IPS-20b (cell line): Measurements from ENCODE around the gene SENP6.
"Not testable (repeated sequence)": the region's sequence is repeated elsewhere in the genome, so short reads cannot be mapped to it uniquely, and the experiment has no call there.

Source experiments
- H3K27ac ChIP-seq: one replicate; pipeline ENCODE4 v1.5.1; 2013; ENCODE audit warnings: low read length
- H3K27me3 ChIP-seq: 2 replicates; pipeline ENCODE4 v1.6.1; 2013; ENCODE audit warnings: mild to moderate bottlenecking, low read length, inconsistent platforms; ENCODE audit not compliant: insufficient read depth
- H3K36me3 ChIP-seq: 2 replicates; pipeline ENCODE4 v1.6.1; 2013; ENCODE audit warnings: low read depth, mild to moderate bottlenecking, inconsistent platforms, low read length, moderate library complexity; ENCODE audit not compliant: insufficient read depth
- H3K4me1 ChIP-seq: 2 replicates; pipeline ENCODE4 v1.6.1; 2013; ENCODE audit warnings: mild to moderate bottlenecking, control low read depth, inconsistent platforms, low read length, moderate library complexity; ENCODE audit not compliant: insufficient read depth
- H3K4me3 ChIP-seq: 2 replicates; pipeline ENCODE4 v1.5.1; 2013; ENCODE audit warnings: mild to moderate bottlenecking, low read length, inconsistent platforms
- H3K9ac ChIP-seq: 2 replicates; pipeline ENCODE4 v1.6.1; 2013; ENCODE audit warnings: low read depth, mild to moderate bottlenecking, inconsistent platforms, low read length, moderate library complexity
- H3K9me3 ChIP-seq: 2 replicates; pipeline ENCODE4 v1.6.1; 2013; ENCODE audit warnings: mild to moderate bottlenecking, low read depth, low read length, inconsistent platforms; ENCODE audit not compliant: insufficient read depth

Gene SENP6

DNA sequence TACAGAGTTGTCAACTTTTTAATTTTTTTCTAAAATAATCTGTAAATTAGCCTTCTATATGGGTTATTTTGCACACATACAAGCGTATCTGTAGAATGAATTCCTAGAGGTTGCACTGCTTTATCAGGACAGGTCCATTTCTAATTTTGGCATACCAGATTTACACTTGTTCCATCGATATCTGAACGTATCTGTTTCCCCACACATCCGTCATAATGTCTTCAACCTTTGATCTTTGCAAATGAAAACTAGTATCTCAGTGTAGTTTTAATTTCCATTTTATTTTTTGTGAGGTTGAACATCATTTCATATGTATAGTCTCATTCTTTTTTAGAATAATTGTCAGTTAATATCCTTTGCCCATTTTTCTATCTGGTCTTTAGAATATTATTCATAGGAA is 22.7 kb downstream of the SENP6 start:
- Histone ChIP-seq H3K4me1 (no peaks in the 10 kb centered on the region), H3K4me3 (no peak overlapping the region), H3K27ac (no peak overlapping the region), H3K9me3 (no peaks in the 10 kb centered on the region), H3K27me3 (no peaks in the 10 kb centered on the region), H3K36me3 (peaks cover 38% of the 10 kb centered on the region), H3K9ac (no peak overlapping the region)

DNA sequence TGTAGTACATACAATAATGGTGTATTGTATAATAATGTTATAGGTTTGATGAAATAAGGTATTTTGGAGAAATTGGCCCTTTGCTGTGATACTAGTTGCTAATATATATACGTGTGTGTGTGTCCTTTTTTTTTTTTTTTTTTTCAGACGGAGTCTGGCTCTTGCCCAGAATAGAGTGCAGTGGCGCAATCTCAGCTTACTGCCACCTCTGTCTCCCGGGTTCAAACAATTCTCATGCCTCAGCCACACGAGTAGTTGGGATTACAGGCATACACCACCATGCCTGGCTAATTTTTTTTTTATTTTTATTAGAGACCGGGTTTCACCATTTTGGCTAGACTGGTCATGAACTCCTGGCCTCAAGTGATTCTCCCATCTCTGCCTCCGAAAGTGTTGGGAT is 23.3 kb downstream of the SENP6 start:
- peaks cover 40% of the 10 kb centered on the region for H3K36me3 ChIP-seq
- H3K27me3 ChIP-seq = no peaks in the 10 kb centered on the region
- no peak overlapping the region for H3K4me3 ChIP-seq
- no peak overlapping the region for H3K9ac ChIP-seq
- H3K27ac ChIP-seq = no peak overlapping the region
- no peaks in the 10 kb centered on the region for H3K9me3 ChIP-seq
- no peaks in the 10 kb centered on the region for H3K4me1 ChIP-seq

DNA sequence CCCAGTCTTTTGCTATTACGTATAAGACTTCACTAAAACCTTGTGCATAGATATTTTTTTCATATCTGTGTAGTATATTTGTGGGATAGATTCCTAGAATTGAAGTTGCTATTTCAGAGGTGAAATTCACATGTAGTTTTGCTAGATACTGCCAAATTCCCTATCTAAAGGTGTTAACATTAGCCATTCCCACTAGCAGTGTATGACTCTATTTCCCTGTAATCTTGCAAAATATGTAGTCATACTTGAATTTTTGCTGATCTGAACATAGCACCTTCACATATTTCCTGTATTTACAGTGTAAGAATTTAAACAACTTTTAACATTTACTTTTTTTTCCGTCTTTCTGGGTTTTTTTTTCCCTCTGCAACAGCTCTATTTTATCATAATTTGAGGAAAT is 24.9 kb downstream of the SENP6 start:
- H3K36me3 ChIP-seq = peaks cover 56% of the 10 kb centered on the region
- no peak overlapping the region for H3K4me3 ChIP-seq
- no peak overlapping the region for H3K9ac ChIP-seq
- H3K27ac ChIP-seq = no peak overlapping the region
- H3K4me1 ChIP-seq = no peaks in the 10 kb centered on the region
- H3K27me3 ChIP-seq = no peaks in the 10 kb centered on the region
- no peaks in the 10 kb centered on the region for H3K9me3 ChIP-seq

DNA sequence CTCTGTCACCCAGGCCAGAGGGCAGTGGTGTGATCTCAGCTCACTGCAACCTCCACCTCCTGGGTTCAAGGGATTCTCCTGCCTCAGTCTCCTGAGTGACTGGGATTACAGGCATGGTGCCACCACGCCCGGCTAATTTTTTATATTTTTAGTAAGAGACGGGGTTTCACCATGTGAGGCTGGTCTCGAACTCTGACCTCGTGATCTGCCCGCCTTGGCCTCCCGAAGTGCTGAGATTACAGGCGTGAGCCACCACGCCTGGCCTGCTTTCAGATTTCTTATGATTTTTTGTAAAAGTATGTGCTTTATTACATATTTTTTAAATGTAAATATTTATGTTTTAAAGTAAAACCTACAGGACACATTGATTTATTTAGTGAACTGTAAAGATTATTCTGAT is 26.0 kb downstream of the SENP6 start:
- H3K27ac ChIP-seq, H3K27me3 ChIP-seq, H3K9me3 ChIP-seq, H3K9ac ChIP-seq, H3K4me1 ChIP-seq, H3K4me3 ChIP-seq: not testable (repeated sequence)
- peaks cover 63% of the 10 kb centered on the region for H3K36me3 ChIP-seq

DNA sequence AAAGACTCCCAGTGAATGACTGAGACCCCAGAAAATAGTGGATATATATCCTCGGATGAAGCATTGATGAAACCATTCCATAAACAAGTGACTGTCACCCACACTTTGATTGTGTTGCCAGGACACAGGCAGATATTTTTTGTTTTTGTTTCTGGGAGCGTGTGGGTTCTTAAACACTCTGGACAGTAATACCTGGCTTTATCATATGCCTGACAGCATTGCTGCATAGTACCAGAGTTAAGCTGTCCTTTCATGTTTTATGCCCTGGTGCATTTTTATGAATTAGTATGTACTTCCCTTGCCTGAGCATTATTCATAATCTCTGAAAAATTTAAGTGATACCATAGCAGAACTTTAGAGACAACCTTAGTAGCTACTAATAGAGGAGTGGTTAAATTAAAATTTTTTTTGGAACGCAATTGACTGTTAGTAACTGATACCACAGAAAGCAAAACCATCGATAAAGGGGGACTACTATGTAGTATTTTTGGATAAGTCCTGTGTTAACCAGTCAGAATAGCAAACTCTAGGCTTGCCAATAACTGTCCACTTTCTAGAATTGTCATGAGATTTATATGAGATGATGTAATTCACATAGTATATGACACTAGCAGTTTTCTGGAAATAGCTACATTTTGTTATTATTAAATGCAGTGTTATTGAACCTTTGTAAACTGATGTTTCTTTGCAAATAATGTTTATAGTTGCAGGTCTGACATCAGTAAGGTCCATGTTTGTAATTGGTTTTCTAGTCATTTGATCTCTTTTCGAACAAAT is 30.4 kb downstream of the SENP6 start:
- Histone ChIP-seq H3K9ac (no peak overlapping the region), H3K27ac (no peak overlapping the region), H3K9me3 (no peaks in the 10 kb centered on the region), H3K4me3 (no peak overlapping the region), H3K36me3 (peaks cover 69% of the 10 kb centered on the region), H3K4me1 (no peaks in the 10 kb centered on the region), H3K27me3 (no peaks in the 10 kb centered on the region)

DNA sequence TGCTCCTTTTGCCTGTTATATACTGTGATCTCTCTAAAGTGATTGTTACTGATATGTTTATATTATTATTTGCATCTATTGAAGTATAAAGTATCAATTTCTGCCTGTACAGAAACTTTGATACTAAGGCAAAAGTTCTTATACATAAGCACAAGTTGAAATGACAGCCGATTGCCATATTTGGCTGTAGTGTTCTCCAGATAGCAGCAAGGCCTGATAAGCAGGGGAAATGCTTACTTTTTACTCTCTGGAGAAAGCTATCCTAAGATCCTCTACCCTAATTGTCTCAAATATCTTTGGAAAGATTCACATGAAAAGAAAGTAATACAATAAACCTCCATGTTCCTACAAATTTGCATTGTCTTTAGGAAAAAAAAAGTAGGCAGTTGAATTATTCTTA is 31.4 kb downstream of the SENP6 start:
- Histone ChIP-seq H3K27ac (no peak overlapping the region), H3K27me3 (no peaks in the 10 kb centered on the region), H3K4me1 (no peaks in the 10 kb centered on the region), H3K36me3 (peaks cover 79% of the 10 kb centered on the region), H3K9me3 (no peaks in the 10 kb centered on the region), H3K4me3 (no peak overlapping the region), H3K9ac (no peak overlapping the region)

DNA sequence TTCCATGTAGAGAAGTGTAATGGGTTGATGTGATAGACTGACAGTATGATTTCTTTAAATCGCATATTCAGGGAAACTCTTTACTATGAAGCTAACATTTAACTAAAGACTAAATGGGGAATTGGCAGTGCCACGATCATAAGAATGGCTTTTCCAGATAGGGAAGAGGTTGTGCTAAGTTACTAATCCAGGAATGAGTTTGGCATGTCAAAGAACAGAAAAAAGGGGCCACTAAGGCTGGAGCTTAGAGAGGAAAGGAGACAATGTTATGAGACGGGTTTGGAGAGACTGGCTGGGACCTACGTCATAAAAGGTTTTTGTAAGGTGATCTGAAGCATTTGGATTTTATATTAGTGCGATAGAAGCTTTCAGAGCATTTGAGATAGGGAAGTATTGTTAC is 40.6 kb downstream of the SENP6 start:
- Histone ChIP-seq H3K9ac (no peak overlapping the region), H3K27me3 (no peaks in the 10 kb centered on the region), H3K4me1 (no peaks in the 10 kb centered on the region), H3K4me3 (no peak overlapping the region), H3K27ac (no peak overlapping the region), H3K36me3 (peaks cover 59% of the 10 kb centered on the region), H3K9me3 (no peaks in the 10 kb centered on the region)

DNA sequence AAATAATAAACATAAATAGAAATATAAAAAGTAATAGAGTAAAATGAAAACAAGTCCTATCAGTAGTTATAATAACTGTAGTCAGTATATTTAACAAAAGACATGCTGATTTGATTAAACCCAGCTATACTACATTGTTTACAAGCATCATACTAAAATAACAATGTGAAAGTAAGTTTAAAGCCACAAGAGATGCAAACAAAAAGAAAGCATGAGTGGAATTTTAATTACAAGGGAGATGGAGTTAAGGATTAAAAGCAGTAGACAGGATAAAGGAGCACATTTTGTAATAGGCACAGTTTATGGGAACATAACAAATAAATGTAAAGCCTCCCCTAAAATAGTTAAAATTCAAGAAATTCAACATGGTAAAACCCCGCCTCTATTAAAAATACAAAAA is 41.5 kb downstream of the SENP6 start:
- H3K27me3 ChIP-seq = no peaks in the 10 kb centered on the region
- no peaks in the 10 kb centered on the region for H3K4me1 ChIP-seq
- H3K9ac ChIP-seq = no peak overlapping the region
- H3K9me3 ChIP-seq = no peaks in the 10 kb centered on the region
- peaks cover 59% of the 10 kb centered on the region for H3K36me3 ChIP-seq
- no peak overlapping the region for H3K4me3 ChIP-seq
- no peak overlapping the region for H3K27ac ChIP-seq

DNA sequence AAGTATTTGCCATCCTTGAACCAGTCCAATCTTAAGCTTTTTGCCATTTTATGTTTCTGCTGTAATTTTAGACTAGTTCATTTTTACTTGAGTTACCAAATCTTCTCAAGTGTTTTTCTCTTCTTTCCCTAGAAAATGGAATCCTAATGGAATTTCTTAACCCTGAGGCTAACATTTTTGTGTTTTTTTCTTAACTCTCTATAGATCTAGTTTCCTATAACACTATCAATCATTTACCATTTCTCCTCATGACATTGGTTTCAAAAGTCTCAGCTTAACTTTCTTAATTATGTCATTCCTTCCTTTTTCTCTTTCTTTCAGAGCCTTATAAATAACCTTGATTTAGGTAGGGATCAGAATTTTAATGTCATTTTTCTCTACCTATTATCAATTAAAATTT is 54.8 kb downstream of the SENP6 start:
- no peak overlapping the region for H3K9ac ChIP-seq
- no peak overlapping the region for H3K27ac ChIP-seq
- H3K9me3 ChIP-seq = no peaks in the 10 kb centered on the region; the same call in 1 of the 2 replicates
- H3K4me3 ChIP-seq = no peak overlapping the region
- H3K4me1 ChIP-seq = no peaks in the 10 kb centered on the region
- no peaks in the 10 kb centered on the region for H3K27me3 ChIP-seq
- peaks cover 56% of the 10 kb centered on the region for H3K36me3 ChIP-seq

DNA sequence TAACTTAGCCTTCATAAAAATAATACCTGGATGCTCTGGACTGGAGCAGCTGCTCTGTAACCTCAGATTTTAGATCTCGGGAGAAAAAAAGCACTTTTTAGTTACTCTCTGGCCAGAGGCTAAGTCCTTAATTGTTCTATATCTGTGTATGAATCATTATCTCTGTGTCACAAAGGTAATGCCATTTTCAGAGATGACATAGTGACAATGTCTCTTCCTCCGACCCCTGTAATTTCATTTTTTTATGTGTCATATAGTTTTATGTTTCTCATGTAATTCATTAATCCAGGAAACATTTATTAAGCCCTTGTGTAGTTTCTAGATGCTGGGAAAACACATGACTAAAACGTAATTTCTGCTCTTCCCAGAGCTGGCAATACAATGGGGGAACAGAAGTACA is 55.6 kb downstream of the SENP6 start:
- H3K27me3 ChIP-seq = no peaks in the 10 kb centered on the region
- H3K9ac ChIP-seq = no peak overlapping the region
- H3K27ac ChIP-seq = no peak overlapping the region
- H3K9me3 ChIP-seq = no peaks in the 10 kb centered on the region; the same call in 1 of the 2 replicates
- H3K4me3 ChIP-seq = no peak overlapping the region
- H3K4me1 ChIP-seq = no peaks in the 10 kb centered on the region
- peaks cover 58% of the 10 kb centered on the region for H3K36me3 ChIP-seq

DNA sequence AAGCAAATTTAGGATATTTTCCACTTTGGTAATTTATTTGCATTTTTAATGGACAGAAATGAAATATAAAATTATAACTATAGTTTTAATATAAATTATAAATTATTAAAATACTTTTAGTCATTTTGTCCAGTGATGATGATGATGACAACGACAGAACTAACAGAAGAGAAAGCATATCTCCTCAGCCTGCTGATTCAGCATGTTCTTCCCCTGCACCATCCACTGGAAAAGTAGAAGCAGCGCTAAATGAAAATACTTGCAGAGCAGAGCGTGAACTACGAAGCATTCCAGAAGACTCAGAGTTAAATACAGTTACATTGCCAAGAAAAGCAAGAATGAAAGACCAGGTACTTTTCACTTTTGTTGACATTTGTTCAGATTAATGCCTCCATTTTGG is 64.9 kb downstream of the SENP6 start:
- H3K4me1 ChIP-seq = no peaks in the 10 kb centered on the region
- H3K9me3 ChIP-seq = no peaks in the 10 kb centered on the region
- no peaks in the 10 kb centered on the region for H3K27me3 ChIP-seq
- H3K27ac ChIP-seq = no peak overlapping the region
- no peak overlapping the region for H3K9ac ChIP-seq
- no peak overlapping the region for H3K4me3 ChIP-seq
- H3K36me3 ChIP-seq = peaks cover 75% of the 10 kb centered on the region

DNA sequence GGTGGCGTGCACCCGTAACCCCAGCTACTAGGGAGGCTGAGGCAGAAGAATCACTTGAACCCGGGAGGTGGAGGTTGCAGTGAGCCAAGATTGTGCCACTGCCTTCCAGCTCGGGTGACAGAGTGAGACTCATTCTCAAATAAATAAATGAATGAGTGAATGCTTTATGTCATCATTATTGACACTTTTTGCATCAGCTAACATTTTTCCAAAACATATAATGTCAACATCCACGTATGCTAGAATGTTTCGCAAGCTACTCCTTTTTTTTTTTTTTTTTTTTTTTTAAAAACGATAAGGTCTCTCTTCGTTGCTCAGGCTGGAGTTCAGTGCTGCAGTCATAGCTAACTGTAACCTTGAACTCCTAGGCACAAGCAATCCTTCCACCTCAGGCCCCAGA is 72.2 kb downstream of the SENP6 start:
- Histone ChIP-seq H3K9ac (no peak overlapping the region), H3K4me3 (no peak overlapping the region), H3K9me3 (no peaks in the 10 kb centered on the region), H3K36me3 (peaks cover 92% of the 10 kb centered on the region), H3K27me3 (no peaks in the 10 kb centered on the region), H3K27ac (no peak overlapping the region), H3K4me1 (no peaks in the 10 kb centered on the region)
